Caco-2 (cell line): Measurements from ENCODE around the gene UNC13C. TPM values are rescaled to one million over a fixed set of nuclear protein-coding genes. Genes with fewer than 3 reads are reported as not detected.

Experiments
- BruUV-seq: library from RNA; stranded (reverse); fragments of 400-500 nt; replicated peaks from 2 replicates; lab custom pipeline; 2021; lab: Mats Ljungman, UMichigan
- CTCF ChIA-PET: fragments of 300-600 bp; sonication (Branson Sonifier 250); formaldehyde crosslinking; loops from one replicate; lab custom pipeline; 2022; ENCODE audit warnings: antibody characterized with exemption; lab: Charles Lee
- POLR2A ChIA-PET: fragments of 300-600 bp; sonication (Branson Sonifier 250); formaldehyde crosslinking; loops from one replicate; lab custom pipeline; 2022; ENCODE audit warnings: antibody characterized with exemption; lab: Charles Lee
- DNase-seq, 2 experiments: peaks; one replicate each; pipeline versions ENCODE4 v3.0.0 to v3.0.0-alpha.2; 2020 to 2022
- H3K27me3 ChIP-seq: replicated peaks from 2 replicates; pipeline ENCODE4 v1.6.0; 2011; ENCODE audit warnings: low read length; ENCODE audit not compliant: control insufficient read depth, insufficient read depth
- H3K36me3 ChIP-seq: 2 replicates; pipeline ENCODE4 v1.5.1; 2011; ENCODE audit warnings: low read length; ENCODE audit not compliant: control insufficient read depth, insufficient read depth
- H3K4me1 ChIP-seq: fragments of 250-450 bp; sonication (Bioruptor Pico); 2 replicates; pipeline ENCODE4 v1.5.1; 2020; ENCODE audit warnings: mild to moderate bottlenecking
- H3K4me3 ChIP-seq: 2 replicates; pipeline ENCODE4 v1.5.1; 2011; ENCODE audit warnings: low read depth, mild to moderate bottlenecking, control low read depth, low read length
- H3K9me3 ChIP-seq: fragments of 250-450 bp; sonication (Bioruptor Pico); 2 replicates; pipeline ENCODE4 v1.5.1; 2020; ENCODE audit warnings: mild to moderate bottlenecking, moderate library complexity
- H3K27ac Mint-ChIP-seq: one replicate; pipeline ENCODE4 v1.8.0; 2022; ENCODE audit warnings: mixed read lengths; ENCODE audit not compliant: unreplicated experiment
- H3K27me3 Mint-ChIP-seq: one replicate; pipeline ENCODE4 v1.8.0; 2022; ENCODE audit warnings: mixed read lengths; ENCODE audit not compliant: insufficient read depth, unreplicated experiment
- H3K36me3 Mint-ChIP-seq: one replicate; pipeline ENCODE4 v1.8.0; 2022; ENCODE audit warnings: mild to moderate bottlenecking, mixed read lengths; ENCODE audit not compliant: insufficient read depth, unreplicated experiment
- H3K4me1 Mint-ChIP-seq: one replicate; pipeline ENCODE4 v1.8.0; 2022; ENCODE audit warnings: low read depth, mixed read lengths; ENCODE audit not compliant: unreplicated experiment
- H3K4me3 Mint-ChIP-seq: one replicate; pipeline ENCODE4 v1.8.0; 2022; ENCODE audit warnings: mild to moderate bottlenecking, moderate library complexity, mixed read lengths; ENCODE audit not compliant: unreplicated experiment
- H3K9me3 Mint-ChIP-seq: one replicate; pipeline ENCODE4 v1.8.0; 2022; ENCODE audit warnings: mixed read lengths; ENCODE audit not compliant: unreplicated experiment
- intact Hi-C: fragments of 100-400 bp; cut with micrococcal nuclease; formaldehyde crosslinking; loops from one replicate; pipeline ENCODE4 v1.10.0; 2022; ENCODE audit not compliant: unreplicated experiment
- total RNA-seq: library from RNA; stranded (reverse); gene quantifications from 2 replicates; pipeline ENCODE4 v1.2.3, GENCODE V29; 2022
- TF ChIP-seq, protein P1 (sequence below), 2 experiments: fragments of 200-600 bp in 1 of 2; IDR thresholded peaks; 1 replicate in 1 of 2; 2 replicates in 1 of 2; pipeline versions ENCODE4 v1.5.1 to v1.8.0; 2011 to 2022; ENCODE audit warnings: antibody characterized with exemption in 1 of 2, control low read depth in 1 of 2, inconsistent platforms in 1 of 2, low read depth in 1 of 2, low read length in 1 of 2, mild to moderate bottlenecking in 1 of 2, moderate library complexity in 1 of 2; ENCODE audit not compliant: insufficient read depth in 1 of 2, severe bottlenecking in 1 of 2, unreplicated experiment in 1 of 2

UNC13C gene
- total RNA-seq, 1 experiment from 2014 or later = 2.9 TPM

DNA sequence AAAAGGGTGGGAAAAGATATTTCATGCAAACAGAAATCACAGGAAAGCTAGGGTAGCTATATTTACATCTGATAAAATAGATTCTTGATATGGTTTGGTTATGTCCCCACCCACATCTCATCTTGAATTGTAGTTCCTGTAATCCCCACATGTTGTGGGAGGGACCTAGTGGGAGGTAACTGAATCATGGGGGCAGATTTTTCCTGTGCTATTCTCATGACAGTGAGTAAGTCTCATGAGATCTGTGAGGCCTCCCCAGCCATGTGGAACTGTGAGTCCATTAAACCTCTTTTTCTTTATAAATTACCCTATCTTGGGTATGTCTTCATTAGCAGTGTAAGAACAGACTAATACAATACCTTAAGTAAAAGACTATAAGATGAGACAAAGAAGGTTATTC is 660.4 kb downstream of the UNC13C start:
- Mint-ChIP-seq H3K9me3 (no peaks in the 10 kb centered on the region), H3K27ac (no peak overlapping the region), H3K4me1 (no peaks in the 10 kb centered on the region), H3K27me3 (no peaks in the 10 kb centered on the region), H3K36me3 (no peaks in the 10 kb centered on the region), H3K4me3 (no peak overlapping the region)
- H3K4me1 ChIP-seq = no peaks in the 10 kb centered on the region
- CTCF ChIA-PET = no interaction called here
- no peak for DNase-seq
- TF ChIP-seq, protein P1, sequence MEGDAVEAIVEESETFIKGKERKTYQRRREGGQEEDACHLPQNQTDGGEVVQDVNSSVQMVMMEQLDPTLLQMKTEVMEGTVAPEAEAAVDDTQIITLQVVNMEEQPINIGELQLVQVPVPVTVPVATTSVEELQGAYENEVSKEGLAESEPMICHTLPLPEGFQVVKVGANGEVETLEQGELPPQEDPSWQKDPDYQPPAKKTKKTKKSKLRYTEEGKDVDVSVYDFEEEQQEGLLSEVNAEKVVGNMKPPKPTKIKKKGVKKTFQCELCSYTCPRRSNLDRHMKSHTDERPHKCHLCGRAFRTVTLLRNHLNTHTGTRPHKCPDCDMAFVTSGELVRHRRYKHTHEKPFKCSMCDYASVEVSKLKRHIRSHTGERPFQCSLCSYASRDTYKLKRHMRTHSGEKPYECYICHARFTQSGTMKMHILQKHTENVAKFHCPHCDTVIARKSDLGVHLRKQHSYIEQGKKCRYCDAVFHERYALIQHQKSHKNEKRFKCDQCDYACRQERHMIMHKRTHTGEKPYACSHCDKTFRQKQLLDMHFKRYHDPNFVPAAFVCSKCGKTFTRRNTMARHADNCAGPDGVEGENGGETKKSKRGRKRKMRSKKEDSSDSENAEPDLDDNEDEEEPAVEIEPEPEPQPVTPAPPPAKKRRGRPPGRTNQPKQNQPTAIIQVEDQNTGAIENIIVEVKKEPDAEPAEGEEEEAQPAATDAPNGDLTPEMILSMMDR (IDR thresholded peaks at IDR 0.05; ENCODE audit: insufficient read depth in 1 of 2, low read depth in 1 of 2, low read length in 1 of 2, severe bottlenecking in 1 of 2, unreplicated experiment in 1 of 2) = no peak
- H3K4me3 ChIP-seq = no peak overlapping the region
- no peaks in the 10 kb centered on the region for H3K27me3 ChIP-seq
- no TSS peak for BruUV-seq
- intact Hi-C loops = no loop called here
- no peaks in the 10 kb centered on the region for H3K36me3 ChIP-seq
- H3K9me3 ChIP-seq = no peaks in the 10 kb centered on the region
- POLR2A ChIA-PET = no interaction called here

DNA sequence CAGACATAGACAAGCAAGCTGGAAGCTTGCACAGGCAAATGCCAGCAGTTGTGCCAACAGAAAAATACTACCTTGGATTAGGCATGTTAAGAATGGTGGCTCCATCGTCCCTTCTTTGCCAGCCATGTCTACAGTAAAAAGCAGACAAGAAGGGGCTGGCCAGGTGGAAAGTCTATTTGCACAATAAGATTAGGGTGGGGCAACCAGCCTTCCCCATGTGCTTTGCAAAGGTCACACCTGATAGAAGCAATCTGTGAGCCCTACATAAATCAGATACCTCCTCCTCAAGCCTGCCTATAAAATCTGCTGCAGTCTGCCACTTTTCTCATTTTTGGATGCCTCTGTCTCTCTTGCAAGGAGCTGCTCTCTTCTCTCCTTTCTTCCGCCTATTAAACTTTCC is 662.6 kb downstream of the UNC13C start:
- H3K4me1 Mint-ChIP-seq = no peaks in the 10 kb centered on the region
- POLR2A ChIA-PET = no interaction called here
- BruUV-seq = no TSS peak
- no peak overlapping the region for H3K27ac Mint-ChIP-seq
- H3K36me3 Mint-ChIP-seq = no peaks in the 10 kb centered on the region
- no peak overlapping the region for H3K4me3 Mint-ChIP-seq
- no peaks in the 10 kb centered on the region for H3K9me3 Mint-ChIP-seq
- CTCF ChIA-PET = no interaction called here
- TF ChIP-seq, protein P1 (IDR thresholded peaks at IDR 0.05; ENCODE audit: insufficient read depth in 1 of 2, low read depth in 1 of 2, low read length in 1 of 2, severe bottlenecking in 1 of 2, unreplicated experiment in 1 of 2) = no peak
- H3K27me3 Mint-ChIP-seq = no peaks in the 10 kb centered on the region
- intact Hi-C loops = no loop called here
- Histone ChIP-seq H3K36me3 (no peaks in the 10 kb centered on the region), H3K9me3 (no peaks in the 10 kb centered on the region), H3K27me3 (no peaks in the 10 kb centered on the region), H3K4me1 (no peaks in the 10 kb centered on the region), H3K4me3 (no peak overlapping the region)
- DNase-seq = no peak

DNA sequence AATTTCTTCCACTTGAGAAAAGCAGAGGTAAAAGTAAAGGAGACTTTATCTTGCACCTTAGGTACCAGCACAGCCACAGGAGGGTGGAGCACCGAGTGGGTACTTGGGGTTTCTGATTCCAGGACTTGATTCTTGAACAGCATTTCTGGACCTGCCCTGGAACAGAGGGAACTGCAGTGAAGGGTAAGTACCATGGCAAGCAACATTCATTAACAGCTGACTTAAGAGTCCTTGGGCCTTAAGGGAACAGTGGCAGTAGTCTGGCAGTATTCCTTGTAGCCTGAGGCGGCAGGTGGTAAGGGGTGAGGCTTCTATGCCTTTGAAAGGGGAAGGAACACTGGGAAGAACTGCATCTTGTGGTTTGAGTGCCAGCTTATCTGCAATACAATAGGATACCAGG is 666.6 kb downstream of the UNC13C start:
- Mint-ChIP-seq H3K36me3 (no peaks in the 10 kb centered on the region), H3K27me3 (peaks cover 6% of the 10 kb centered on the region), H3K27ac (no peak overlapping the region), H3K4me3 (no peak overlapping the region), H3K4me1 (no peaks in the 10 kb centered on the region), H3K9me3 (peaks cover 18% of the 10 kb centered on the region)
- Histone ChIP-seq H3K27me3 (no peaks in the 10 kb centered on the region), H3K36me3 (no peaks in the 10 kb centered on the region), H3K4me1 (no peaks in the 10 kb centered on the region), H3K9me3 (no peaks in the 10 kb centered on the region; the same call in 1 of the 2 replicates), H3K4me3 (no peak overlapping the region)
- intact Hi-C loops = no loop called here
- no TSS peak for BruUV-seq
- no peak for DNase-seq
- TF ChIP-seq, protein P1 (IDR thresholded peaks at IDR 0.05; ENCODE audit: insufficient read depth in 1 of 2, low read depth in 1 of 2, low read length in 1 of 2, severe bottlenecking in 1 of 2, unreplicated experiment in 1 of 2) = no peak
- ChIA-PET POLR2A (no interaction called here), CTCF (no interaction called here)
